ENCODE data around the gene PROSER2. TPM values are rescaled to one million over a fixed set of nuclear protein-coding genes. Genes with fewer than 3 reads are reported as not detected.

PROSER2 gene
- total and polyA plus RNA-seq, 9 donors = 1.3 to 13.4 (median 3.7) TPM

DNA sequence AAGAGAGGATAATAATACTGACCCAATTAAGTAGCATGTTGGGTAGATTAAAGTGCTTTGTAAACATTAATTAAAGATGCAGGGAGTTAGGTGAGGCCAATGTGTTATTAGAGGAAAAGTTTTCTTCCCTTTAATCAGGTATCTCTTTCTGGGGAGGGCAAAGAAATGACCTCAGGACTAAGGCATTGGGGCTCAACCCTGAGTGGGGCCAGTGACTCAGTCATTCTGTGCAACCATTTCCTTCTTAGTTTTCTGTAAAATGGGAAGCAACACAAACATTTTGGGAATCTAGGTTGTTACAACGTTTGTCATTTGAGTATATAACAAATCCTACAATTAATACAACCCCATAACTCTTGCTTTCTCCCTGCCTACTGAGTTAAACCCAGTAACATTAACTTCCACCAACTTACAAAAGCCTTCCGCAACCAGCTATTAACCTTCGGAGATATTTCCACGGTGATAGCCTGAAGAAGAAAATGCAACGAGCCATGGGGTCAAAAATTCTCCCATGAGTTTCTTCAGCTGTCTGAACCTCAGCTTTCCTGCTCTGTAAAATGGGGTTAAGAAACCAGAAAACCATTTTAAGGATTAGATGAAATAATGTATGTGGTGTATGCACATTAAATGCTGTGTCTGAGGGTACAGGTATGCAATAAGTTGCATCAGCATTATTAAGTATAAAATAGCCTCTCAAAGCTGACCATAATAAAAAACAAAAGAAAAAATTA lies 965 bp upstream of the PROSER2 start:
- Histone ChIP-seq H3K36me3 (no peaks in the 10 kb centered on the region), H3K4me1 (ENCODE audit: insufficient read depth) (no peaks in the 10 kb centered on the region), H3K9me3 (no peaks in the 10 kb centered on the region), H3K27me3 (no peaks in the 10 kb centered on the region), H3K4me3 (no peak overlapping the region), H3K27ac (no peak overlapping the region)
- no peak for DNase-seq
- WGBS, 3 donors = 69 to 77% (median 73%) methylated on average over 5 of the region's 5 CpGs
- intact Hi-C loops (cut with DNase I) = no loop called here
- TF ChIP-seq POLR2A (IDR thresholded peaks at IDR 0.05) (no peak), EP300 (IDR thresholded peaks at IDR 0.05) (no peak)
- TF ChIP-seq, protein P1, sequence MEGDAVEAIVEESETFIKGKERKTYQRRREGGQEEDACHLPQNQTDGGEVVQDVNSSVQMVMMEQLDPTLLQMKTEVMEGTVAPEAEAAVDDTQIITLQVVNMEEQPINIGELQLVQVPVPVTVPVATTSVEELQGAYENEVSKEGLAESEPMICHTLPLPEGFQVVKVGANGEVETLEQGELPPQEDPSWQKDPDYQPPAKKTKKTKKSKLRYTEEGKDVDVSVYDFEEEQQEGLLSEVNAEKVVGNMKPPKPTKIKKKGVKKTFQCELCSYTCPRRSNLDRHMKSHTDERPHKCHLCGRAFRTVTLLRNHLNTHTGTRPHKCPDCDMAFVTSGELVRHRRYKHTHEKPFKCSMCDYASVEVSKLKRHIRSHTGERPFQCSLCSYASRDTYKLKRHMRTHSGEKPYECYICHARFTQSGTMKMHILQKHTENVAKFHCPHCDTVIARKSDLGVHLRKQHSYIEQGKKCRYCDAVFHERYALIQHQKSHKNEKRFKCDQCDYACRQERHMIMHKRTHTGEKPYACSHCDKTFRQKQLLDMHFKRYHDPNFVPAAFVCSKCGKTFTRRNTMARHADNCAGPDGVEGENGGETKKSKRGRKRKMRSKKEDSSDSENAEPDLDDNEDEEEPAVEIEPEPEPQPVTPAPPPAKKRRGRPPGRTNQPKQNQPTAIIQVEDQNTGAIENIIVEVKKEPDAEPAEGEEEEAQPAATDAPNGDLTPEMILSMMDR (IDR thresholded peaks at IDR 0.05) = no peak

- Histone ChIP-seq H3K4me1 (ENCODE audit: insufficient read depth) (no peaks in the 10 kb centered on the region), H3K4me3 (peak overlapping the region; percentile 57), H3K27ac (no peak overlapping the region), H3K36me3 (no peaks in the 10 kb centered on the region), H3K27me3 (no peaks in the 10 kb centered on the region), H3K9me3 (no peaks in the 10 kb centered on the region)
- intact Hi-C loops (cut with DNase I) = no loop called here
- no peak for TF ChIP-seq POLR2A (IDR thresholded peaks at IDR 0.05)
- TF ChIP-seq EP300 (IDR thresholded peaks at IDR 0.05) = no peak
- TF ChIP-seq, protein P1 (IDR thresholded peaks at IDR 0.05) = no peak
- DNase-seq = no peak
- WGBS, 3 donors = 38 to 62% (median 42%) methylated on average over 7 to 8 of the region's 8 CpGs
Measured at GRCh38 chr10:11822809-11823121, 391 bp upstream of the PROSER2 start.

GRCh38 chr10:11823989-11824346 lies 812 bp downstream of the PROSER2 start:
- DNase-seq = no peak
- Histone ChIP-seq H3K4me3 (peak overlapping the region; percentile 57), H3K9me3 (no peaks in the 10 kb centered on the region), H3K4me1 (ENCODE audit: insufficient read depth) (no peaks in the 10 kb centered on the region), H3K27me3 (no peaks in the 10 kb centered on the region), H3K27ac (no peak overlapping the region), H3K36me3 (no peaks in the 10 kb centered on the region)
- TF ChIP-seq POLR2A (IDR thresholded peaks at IDR 0.05) (no peak), EP300 (IDR thresholded peaks at IDR 0.05) (no peak)
- TF ChIP-seq, protein P1 (IDR thresholded peaks at IDR 0.05) = no peak
- 2 to 5% (median 2%) methylated on average over 6 of the region's 6 CpGs for WGBS, 3 donors
- intact Hi-C loops (cut with DNase I) = no loop called here

DNA sequence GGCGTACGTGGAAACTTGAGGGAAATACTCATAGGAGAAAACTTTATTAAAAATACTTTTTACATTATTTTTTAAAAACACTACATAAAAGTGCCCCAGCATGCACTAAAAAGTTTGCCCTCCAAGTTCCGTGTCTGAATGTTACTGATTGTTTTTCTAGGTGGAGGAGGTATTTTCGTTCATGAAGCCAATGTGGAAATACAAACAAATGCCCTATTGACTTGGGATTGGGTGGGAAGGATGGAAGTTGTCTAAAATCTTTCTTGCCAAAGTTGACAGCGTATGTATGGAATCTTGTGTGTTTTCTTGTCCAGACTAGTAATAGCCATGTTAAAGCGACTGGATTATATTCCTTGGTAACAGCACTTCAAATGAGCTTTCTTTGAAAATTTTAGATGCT lies 1.2 kb downstream of the PROSER2 start:
- Histone ChIP-seq H3K4me1 (ENCODE audit: insufficient read depth) (no peaks in the 10 kb centered on the region), H3K27me3 (no peaks in the 10 kb centered on the region), H3K4me3 (peak overlapping the region; percentile 57), H3K27ac (no peak overlapping the region), H3K9me3 (no peaks in the 10 kb centered on the region), H3K36me3 (no peaks in the 10 kb centered on the region)
- no peak for DNase-seq
- intact Hi-C loops (cut with DNase I) = no loop called here
- TF ChIP-seq EP300 (IDR thresholded peaks at IDR 0.05) = no peak
- TF ChIP-seq, protein P1 (IDR thresholded peaks at IDR 0.05) = no peak
- TF ChIP-seq POLR2A (IDR thresholded peaks at IDR 0.05) = no peak
- WGBS, 3 donors = 16 to 25% (median 17%) methylated on average over 6 of the region's 6 CpGs

All from ovary (tissue), 9 donors.